ENCODE measurements around the gene NEK6. TPM values are rescaled to one million over a fixed set of nuclear protein-coding genes. Genes with fewer than 3 reads are reported as not detected.

Gene NEK6
- total and polyA plus RNA-seq, 10 of the 15 experiments (the other 5 are each of a cell fraction or from before 2014, with no cell fraction given): 31.3 to 161 (median 89.2) TPM

DNA sequence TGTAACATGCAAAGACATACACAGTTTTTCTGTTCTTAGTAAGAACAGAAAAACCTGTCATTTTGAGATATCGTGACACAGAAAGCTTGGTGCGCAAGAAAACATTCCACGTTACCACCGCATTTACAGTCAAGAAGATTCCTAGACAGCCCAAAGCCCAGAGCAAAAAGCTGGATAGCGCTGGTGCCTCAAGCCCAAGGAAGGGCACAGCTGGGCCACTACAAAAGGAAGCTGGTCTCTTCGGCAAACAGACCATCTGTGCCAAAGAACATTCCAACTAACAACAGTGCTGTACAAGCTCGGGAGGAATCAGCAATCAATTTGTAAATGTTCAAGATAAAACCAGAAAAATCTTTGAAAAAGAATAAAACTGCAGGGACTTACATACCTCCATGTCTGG, 126.5 kb downstream of the NEK6 start (continued):
- TF ChIP-seq, protein P1, sequence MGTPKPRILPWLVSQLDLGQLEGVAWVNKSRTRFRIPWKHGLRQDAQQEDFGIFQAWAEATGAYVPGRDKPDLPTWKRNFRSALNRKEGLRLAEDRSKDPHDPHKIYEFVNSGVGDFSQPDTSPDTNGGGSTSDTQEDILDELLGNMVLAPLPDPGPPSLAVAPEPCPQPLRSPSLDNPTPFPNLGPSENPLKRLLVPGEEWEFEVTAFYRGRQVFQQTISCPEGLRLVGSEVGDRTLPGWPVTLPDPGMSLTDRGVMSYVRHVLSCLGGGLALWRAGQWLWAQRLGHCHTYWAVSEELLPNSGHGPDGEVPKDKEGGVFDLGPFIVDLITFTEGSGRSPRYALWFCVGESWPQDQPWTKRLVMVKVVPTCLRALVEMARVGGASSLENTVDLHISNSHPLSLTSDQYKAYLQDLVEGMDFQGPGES (IDR thresholded peaks at IDR 0.05): no peak
- TF ChIP-seq REST (IDR thresholded peaks at IDR 0.05; ENCODE audit: low read depth, low read length) (no peak), MLLT1 (IDR thresholded peaks at IDR 0.05) (no peak), STAT3 (IDR thresholded peaks at IDR 0.05; ENCODE audit: low read depth, low read length) (no peak), BCLAF1 (IDR thresholded peaks at IDR 0.05) (no peak)

All from GM12878 (cell line).